Trophoblast cell (in vitro differentiated cells and primary cell): ENCODE results near the gene CBLN2.

Experiments used
- DNase-seq, 2 donors: peaks; one replicate each; pipeline ENCODE4 v3.0.0-alpha.2; 2016
- H2AFZ ChIP-seq: 2 replicates; pipeline ENCODE4 v1.6.1; 2013; ENCODE audit warnings: low read length, moderate library complexity, mild to moderate bottlenecking; ENCODE audit not compliant: insufficient read depth, poor library complexity
- H2AK5ac ChIP-seq: 2 replicates; pipeline ENCODE4 v1.6.1; 2013; ENCODE audit warnings: mild to moderate bottlenecking, low read length
- H2BK120ac ChIP-seq: 2 replicates; pipeline ENCODE4 v1.6.1; 2013; ENCODE audit warnings: low read length, mild to moderate bottlenecking, moderate library complexity; ENCODE audit not compliant: insufficient read depth, poor library complexity
- H2BK12ac ChIP-seq: 2 replicates; pipeline ENCODE4 v1.6.1; 2013; ENCODE audit warnings: mild to moderate bottlenecking, low read length, moderate library complexity
- H2BK5ac ChIP-seq: 2 replicates; pipeline ENCODE4 v1.6.1; 2013; ENCODE audit warnings: low read length, low read depth, moderate library complexity, mild to moderate bottlenecking; ENCODE audit not compliant: poor library complexity
- H3K14ac ChIP-seq: 2 replicates; pipeline ENCODE4 v1.6.1; 2013; ENCODE audit warnings: mild to moderate bottlenecking, low read length
- H3K18ac ChIP-seq: 2 replicates; pipeline ENCODE4 v1.6.1; 2013; ENCODE audit warnings: mild to moderate bottlenecking, low read length
- H3K23ac ChIP-seq: 2 replicates; pipeline ENCODE4 v1.6.1; 2013; ENCODE audit warnings: low read length
- H3K27ac ChIP-seq: 2 replicates; pipeline ENCODE4 v1.5.1; 2013; ENCODE audit warnings: low read depth, mild to moderate bottlenecking, inconsistent platforms, low read length, moderate library complexity
- H3K27me3 ChIP-seq: 2 replicates; pipeline ENCODE4 v1.6.1; 2013; ENCODE audit warnings: inconsistent platforms, mild to moderate bottlenecking, low read length, moderate library complexity; ENCODE audit not compliant: insufficient read depth
- H3K36me3 ChIP-seq, 2 experiments: 1 replicate in 1 of 2; 2 replicates in 1 of 2; pipeline ENCODE4 v1.6.1; 2013; ENCODE audit warnings: low read length in 2 of 2, mild to moderate bottlenecking in 2 of 2, moderate library complexity in 1 of 2; ENCODE audit not compliant: insufficient read depth in 2 of 2, control insufficient read depth in 1 of 2
- H3K4ac ChIP-seq: 2 replicates; pipeline ENCODE4 v1.6.1; 2013; ENCODE audit warnings: low read depth, mild to moderate bottlenecking, low read length, moderate library complexity
- H3K4me1 ChIP-seq, 2 experiments: 1 replicate in 1 of 2; 2 replicates in 1 of 2; pipeline ENCODE4 v1.6.1; 2013; ENCODE audit warnings: low read length in 2 of 2, mild to moderate bottlenecking in 2 of 2, moderate library complexity in 1 of 2; ENCODE audit not compliant: insufficient read depth in 2 of 2, control insufficient read depth in 1 of 2
- H3K4me2 ChIP-seq: 2 replicates; pipeline ENCODE4 v1.6.1; 2013; ENCODE audit warnings: inconsistent platforms, mild to moderate bottlenecking, low read length, moderate library complexity
- H3K4me3 ChIP-seq: 2 replicates; pipeline ENCODE4 v1.5.1; 2013; ENCODE audit warnings: mild to moderate bottlenecking, low read depth, low read length, inconsistent platforms
- H3K79me1 ChIP-seq: one replicate; pipeline ENCODE4 v1.6.1; 2013; ENCODE audit warnings: low read length
- H3K79me2 ChIP-seq: 2 replicates; pipeline ENCODE4 v1.6.1; 2013; ENCODE audit warnings: low read length, mild to moderate bottlenecking; ENCODE audit not compliant: control insufficient read depth, insufficient read depth, poor library complexity
- H3K9ac ChIP-seq: 2 replicates; pipeline ENCODE4 v1.6.1; 2013; ENCODE audit warnings: mild to moderate bottlenecking, low read length
- H3K9me3 ChIP-seq: 2 replicates; pipeline ENCODE4 v1.6.1; 2013; ENCODE audit warnings: low read depth, mild to moderate bottlenecking, control low read depth, inconsistent platforms, low read length; ENCODE audit not compliant: insufficient read depth
- H4K12ac ChIP-seq: 2 replicates; pipeline ENCODE4 v1.6.1; 2013; ENCODE audit warnings: low read depth, mild to moderate bottlenecking, low read length, moderate library complexity
- H4K8ac ChIP-seq: 2 replicates; pipeline ENCODE4 v1.6.1; 2013; ENCODE audit warnings: low read depth, mild to moderate bottlenecking, low read length, moderate library complexity
- H4K91ac ChIP-seq: one replicate; pipeline ENCODE4 v1.6.1; 2013; ENCODE audit warnings: low read depth, mild to moderate bottlenecking, low read length, moderate library complexity
- WGBS: extraction: QIAGEN DNeasy Blood & Tissue Kit; methylation state at CpG from one replicate; pipeline ENCODE4 v1.1.7; 2013; ENCODE audit warnings: missing lambda C conversion rate; ENCODE audit not compliant: insufficient read length, insufficient coverage; ENCODE audit errors: extremely low coverage; 5-methylcytosine and 5-hydroxymethylcytosine counted together

CBLN2 gene

DNA sequence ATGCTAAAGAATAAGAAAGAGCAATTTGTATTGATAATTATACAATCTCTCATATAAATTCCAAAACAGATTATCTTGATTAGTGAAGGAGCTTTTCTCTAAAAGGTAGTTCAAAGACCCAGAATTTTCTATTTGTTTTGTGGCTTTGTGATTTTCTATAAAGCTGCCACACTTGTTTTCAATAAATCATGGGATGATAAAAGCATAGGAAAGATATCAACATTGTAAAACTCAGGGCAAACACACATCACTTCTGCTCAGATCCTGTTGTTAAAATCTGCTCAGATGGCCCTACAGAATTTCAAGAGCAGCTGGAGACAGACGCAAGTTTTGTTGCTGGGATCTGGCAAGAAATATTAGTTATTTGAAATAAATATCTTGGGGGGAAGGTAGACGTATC lies 28.8 kb upstream of the CBLN2 start:
- Histone ChIP-seq H3K4me1 (no peaks in the 10 kb centered on the region), H4K91ac (no peak overlapping the region), H2AFZ (no peak overlapping the region), H3K27ac (no peak overlapping the region), H3K23ac (no peak overlapping the region), H4K12ac (no peak overlapping the region), H3K79me1 (no peaks in the 10 kb centered on the region), H3K9ac (no peak overlapping the region), H2AK5ac (no peak overlapping the region), H2BK5ac (no peak overlapping the region), H4K8ac (no peak overlapping the region), H3K27me3 (no peaks in the 10 kb centered on the region), H3K4ac (no peak overlapping the region), H3K4me3 (no peak overlapping the region), H3K18ac (no peak overlapping the region), H2BK12ac (no peak overlapping the region), H3K79me2 (no peaks in the 10 kb centered on the region), H2BK120ac (no peak overlapping the region), H3K4me2 (no peak overlapping the region), H3K14ac (no peak overlapping the region), H3K9me3 (no peaks in the 10 kb centered on the region), H3K36me3 (no peaks in the 10 kb centered on the region)
- no peak for DNase-seq
- WGBS, result no CpG with 5 or more reads among the region's 2 CpGs

DNA sequence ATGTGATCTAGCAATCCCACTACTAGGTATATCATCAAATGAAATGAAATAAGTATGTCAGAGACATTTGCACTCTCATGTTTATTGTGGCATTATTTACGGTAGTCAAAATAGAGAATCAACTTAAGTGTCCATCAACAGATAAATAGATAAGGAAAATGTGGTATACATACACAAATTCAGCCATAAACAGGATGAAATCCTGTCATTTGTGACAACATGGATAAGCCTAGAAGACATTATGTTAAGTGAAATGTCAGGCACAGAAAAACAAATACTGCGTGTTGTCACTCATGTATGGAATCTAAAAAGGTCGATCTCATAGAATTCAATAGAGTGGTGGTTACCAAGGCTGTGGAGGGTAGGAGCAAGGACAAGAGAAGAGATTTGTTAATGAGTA lies 22.1 kb upstream of the CBLN2 start:
- Histone ChIP-seq H2AK5ac (no peak overlapping the region), H4K8ac (no peak overlapping the region), H4K91ac (no peak overlapping the region), H3K14ac (no peak overlapping the region), H2BK12ac (no peak overlapping the region), H2AFZ (no peak overlapping the region), H3K27ac (no peak overlapping the region), H3K79me1 (no peaks in the 10 kb centered on the region), H4K12ac (no peak overlapping the region), H2BK120ac (no peak overlapping the region), H3K9me3 (no peaks in the 10 kb centered on the region), H3K79me2 (no peaks in the 10 kb centered on the region), H3K27me3 (no peaks in the 10 kb centered on the region), H3K4me1 (no peaks in the 10 kb centered on the region), H2BK5ac (no peak overlapping the region), H3K4me2 (no peak overlapping the region), H3K4me3 (no peak overlapping the region), H3K18ac (no peak overlapping the region), H3K23ac (no peak overlapping the region), H3K36me3 (no peaks in the 10 kb centered on the region), H3K4ac (no peak overlapping the region), H3K9ac (no peak overlapping the region)
- DNase-seq, result no peak
- no CpG with 5 or more reads among the region's 3 CpGs for WGBS

DNA sequence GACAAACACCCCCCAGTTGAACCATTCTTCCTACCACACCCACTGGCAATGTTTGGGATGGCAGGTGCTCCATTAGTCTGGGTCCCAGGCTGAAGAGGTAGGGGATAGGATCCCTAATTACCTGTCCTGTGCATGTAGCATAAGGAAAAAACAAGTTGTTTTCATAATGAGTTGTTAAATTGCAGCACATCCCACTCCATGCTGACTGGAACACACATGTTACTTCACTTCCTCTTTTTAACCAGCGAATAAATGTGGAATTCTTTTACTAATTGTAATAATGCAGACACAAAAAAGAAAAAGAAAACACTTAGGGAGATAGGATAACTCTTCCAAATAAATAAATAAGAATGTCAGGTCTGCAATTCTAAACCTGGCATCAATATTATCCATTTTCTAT lies 11.8 kb upstream of the CBLN2 start:
- Histone ChIP-seq H2BK120ac (no peak overlapping the region), H3K4me3 (no peak overlapping the region), H3K27ac (no peak overlapping the region), H3K18ac (no peak overlapping the region), H2BK5ac (no peak overlapping the region), H4K8ac (no peak overlapping the region), H3K14ac (no peak overlapping the region), H3K79me1 (no peaks in the 10 kb centered on the region), H3K27me3 (no peaks in the 10 kb centered on the region), H3K36me3 (no peaks in the 10 kb centered on the region), H3K9me3 (no peaks in the 10 kb centered on the region), H4K12ac (no peak overlapping the region), H3K4ac (no peak overlapping the region), H3K4me2 (no peak overlapping the region), H3K23ac (no peak overlapping the region), H4K91ac (no peak overlapping the region), H3K9ac (peak overlapping the region; percentile 68), H2AFZ (no peak overlapping the region), H2BK12ac (no peak overlapping the region), H3K4me1 (peaks cover 0 to 2% of the 10 kb centered on the region in 2 experiments), H3K79me2 (no peaks in the 10 kb centered on the region), H2AK5ac (no peak overlapping the region)
- no peak for DNase-seq
- WGBS, result no CpG with 5 or more reads among the region's 1 CpG

DNA sequence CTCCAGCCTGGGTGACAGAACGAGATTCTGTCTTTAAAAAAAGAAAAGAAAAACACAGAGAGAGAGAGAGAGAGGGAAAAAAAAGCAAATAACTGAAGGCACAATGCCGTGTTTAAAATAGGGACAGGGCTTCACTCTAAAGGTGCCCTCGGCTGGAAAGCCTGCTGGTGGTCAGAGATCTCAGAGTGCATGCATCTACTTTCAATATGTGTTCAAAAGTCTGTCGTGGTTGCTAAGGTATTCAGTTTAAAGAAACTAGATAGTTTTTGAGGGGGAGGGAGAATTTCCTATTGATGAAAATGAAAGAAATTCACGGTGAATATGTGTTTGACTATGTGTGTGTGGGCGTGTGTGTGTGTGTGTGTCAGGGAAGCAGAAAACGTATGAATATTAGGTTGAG lies 11.0 kb upstream of the CBLN2 start:
- Histone ChIP-seq H2BK12ac (no peak overlapping the region), H3K23ac (no peak overlapping the region), H3K27ac (no peak overlapping the region), H3K4ac (no peak overlapping the region), H3K9ac (no peak overlapping the region), H3K79me2 (no peaks in the 10 kb centered on the region), H3K18ac (no peak overlapping the region), H4K12ac (no peak overlapping the region), H3K9me3 (no peaks in the 10 kb centered on the region), H2BK120ac (no peak overlapping the region), H2AK5ac (no peak overlapping the region), H3K79me1 (no peaks in the 10 kb centered on the region), H3K14ac (no peak overlapping the region), H3K27me3 (no peaks in the 10 kb centered on the region), H2AFZ (no peak overlapping the region), H4K91ac (no peak overlapping the region), H2BK5ac (no peak overlapping the region), H3K36me3 (no peaks in the 10 kb centered on the region), H4K8ac (no peak overlapping the region), H3K4me1 (peaks cover 0 to 2% of the 10 kb centered on the region in 2 experiments), H3K4me3 (no peak overlapping the region), H3K4me2 (no peak overlapping the region)
- DNase-seq, result no peak
- no CpG with 5 or more reads among the region's 7 CpGs for WGBS
